ENCODE results near the gene PCARE.

DNA sequence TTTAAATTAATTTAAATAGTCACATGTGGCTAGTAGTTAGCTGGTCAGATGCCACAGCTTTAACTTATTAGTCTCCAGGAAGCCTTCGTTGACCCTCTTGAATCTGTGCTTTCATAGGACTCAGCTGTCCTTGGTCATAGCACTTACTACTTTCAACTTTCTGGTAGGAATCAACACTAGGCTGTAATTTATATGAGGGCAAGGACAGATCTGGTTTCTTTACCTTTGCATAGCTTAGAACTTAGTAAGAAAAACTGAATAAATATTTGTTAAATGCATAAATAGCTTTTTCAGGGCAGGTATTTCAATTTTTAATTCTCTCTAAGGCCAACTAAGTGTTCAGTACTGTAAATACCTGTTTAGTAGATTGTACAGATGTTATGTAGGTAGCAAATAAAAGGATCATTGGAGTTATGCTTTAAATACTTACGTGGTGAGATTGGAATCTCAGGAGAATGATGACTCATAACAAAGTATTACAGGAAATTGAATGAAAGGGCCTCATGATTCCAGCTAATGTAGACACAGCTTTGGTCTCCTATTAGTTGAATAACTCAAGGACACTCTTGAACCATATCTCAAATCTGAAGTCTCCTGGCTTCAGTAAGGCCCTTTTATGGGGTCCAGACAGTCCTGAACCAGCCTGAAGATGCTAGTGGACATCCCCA is 43.4 kb upstream of the PCARE start:
- TF ChIP-seq EP300 (IDR thresholded peaks at IDR 0.05), result no peak
- TF ChIP-seq, protein P1, sequence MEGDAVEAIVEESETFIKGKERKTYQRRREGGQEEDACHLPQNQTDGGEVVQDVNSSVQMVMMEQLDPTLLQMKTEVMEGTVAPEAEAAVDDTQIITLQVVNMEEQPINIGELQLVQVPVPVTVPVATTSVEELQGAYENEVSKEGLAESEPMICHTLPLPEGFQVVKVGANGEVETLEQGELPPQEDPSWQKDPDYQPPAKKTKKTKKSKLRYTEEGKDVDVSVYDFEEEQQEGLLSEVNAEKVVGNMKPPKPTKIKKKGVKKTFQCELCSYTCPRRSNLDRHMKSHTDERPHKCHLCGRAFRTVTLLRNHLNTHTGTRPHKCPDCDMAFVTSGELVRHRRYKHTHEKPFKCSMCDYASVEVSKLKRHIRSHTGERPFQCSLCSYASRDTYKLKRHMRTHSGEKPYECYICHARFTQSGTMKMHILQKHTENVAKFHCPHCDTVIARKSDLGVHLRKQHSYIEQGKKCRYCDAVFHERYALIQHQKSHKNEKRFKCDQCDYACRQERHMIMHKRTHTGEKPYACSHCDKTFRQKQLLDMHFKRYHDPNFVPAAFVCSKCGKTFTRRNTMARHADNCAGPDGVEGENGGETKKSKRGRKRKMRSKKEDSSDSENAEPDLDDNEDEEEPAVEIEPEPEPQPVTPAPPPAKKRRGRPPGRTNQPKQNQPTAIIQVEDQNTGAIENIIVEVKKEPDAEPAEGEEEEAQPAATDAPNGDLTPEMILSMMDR (IDR thresholded peaks at IDR 0.05), result no peak
- no peak for TF ChIP-seq POLR2A (IDR thresholded peaks at IDR 0.05)
